Activated CD8-positive, alpha-beta memory T cell treated with anti-CD3 and anti-CD28 coated beads for 48 hours (primary cell): ENCODE results near the gene PPP2R5D.

Experiments used
- DNase-seq, 3 experiments: peaks; one replicate each; pipeline ENCODE4 v3.0.0-alpha.2; 2020; ENCODE audit warnings: low read depth in 2 of 3, low spot score in 2 of 3

The PPP2R5D gene

GRCh38 chr6:43053545-43054205, 69.3 kb downstream of the PPP2R5D start, which contains the start of gene CUL7:
TSS of gene CUL7 (minus strand) at chr6:43053851. CDS start at chr6:43052788, 1,063 bp downstream.
- peak; percentile 63 to 85 (median 81) for DNase-seq

GRCh38 chr6:43054206-43054943, 70.0 kb downstream of the PPP2R5D start:
- DNase-seq, result no peak

GRCh38 chr6:43055966-43056365, 71.6 kb downstream of the PPP2R5D start:
- no peak for DNase-seq

GRCh38 chr6:43058531-43058930, 74.2 kb downstream of the PPP2R5D start:
- DNase-seq, result no peak

GRCh38 chr6:43059168-43060033, 75.0 kb downstream of the PPP2R5D start, which contains the start of the genes KLC4 and MRPL2:
TSS of gene KLC4 (plus strand) at chr6:43059631. CDS start at chr6:43061336, 1,705 bp downstream.
TSS of gene MRPL2 (minus strand) at chr6:43059434. CDS start at chr6:43059381, 53 bp downstream.
- DNase-seq, result peak; percentile 88 to 94 (median 92)

- DNase-seq, result no peak
These were observed 75.8 kb downstream of the PPP2R5D start for GRCh38 chr6:43060034-43060754.

GRCh38 chr6:43060755-43061633, 76.6 kb downstream of the PPP2R5D start:
- DNase-seq, result no peak

- no peak for DNase-seq
These were observed 77.5 kb downstream of the PPP2R5D start for GRCh38 chr6:43061861-43062260.
